HepG2 (cell line): ENCODE results near the gene ATF3. TPM values are rescaled to one million over a fixed set of nuclear protein-coding genes. Genes with fewer than 3 reads are reported as not detected.
A peak's percentile ranks its signal among the peaks of the same experiment; 100 is the strongest.

Experiments used
- CBX2 ChIP-seq, 2 experiments: fragments of 200-600 bp in 1 of 2; sonication (generic); formaldehyde crosslinking in 1 of 2; IDR thresholded peaks; 2 replicates each; pipeline versions ENCODE4 v1.7.0 to v1.8.1; 2018 to 2022; ENCODE audit warnings: low read depth in 2 of 2, low read length in 1 of 2, mild to moderate bottlenecking in 1 of 2, missing genetic modification reagents in 1 of 2
- FOXP1 ChIP-seq, 2 experiments: fragments of 450-650 bp in 1 of 2; IDR thresholded peaks; 2 replicates each; pipeline ENCODE4 v1.6.1; 2017 to 2018; ENCODE audit warnings: antibody characterized with exemption in 1 of 2
- GABPB1 ChIP-seq: IDR thresholded peaks from 2 replicates; pipeline ENCODE4 v1.6.1; 2016; ENCODE audit warnings: mild to moderate bottlenecking, missing genetic modification reagents, moderate library complexity, missing compliant biosample characterization
- HHEX ChIP-seq: IDR thresholded peaks from 2 replicates; pipeline ENCODE4 v1.6.1; 2016; ENCODE audit warnings: control low read depth
- IKZF4 ChIP-seq: sonication (generic); formaldehyde crosslinking; IDR thresholded peaks from 2 replicates; pipeline ENCODE4 v1.5.1; 2020; ENCODE audit warnings: borderline replicate concordance, mild to moderate bottlenecking, low read depth, missing genetic modification reagents; ENCODE audit errors: not compliant biosample characterization
- LBX2 ChIP-seq: sonication (generic); formaldehyde crosslinking; IDR thresholded peaks from 2 replicates; pipeline ENCODE4 v1.5.0; 2020; ENCODE audit warnings: missing genetic modification reagents, mild to moderate bottlenecking, borderline replicate concordance
- MBD4 ChIP-seq: IDR thresholded peaks from 2 replicates; pipeline ENCODE4 v1.6.1; 2012; ENCODE audit warnings: low read length, inconsistent platforms, borderline replicate concordance
- MEF2D ChIP-seq: sonication (generic); formaldehyde crosslinking; IDR thresholded peaks from 2 replicates; pipeline ENCODE4 v1.5.1; 2020; ENCODE audit warnings: mild to moderate bottlenecking, missing genetic modification reagents
- PAX8 ChIP-seq: sonication (generic); formaldehyde crosslinking; IDR thresholded peaks from 2 replicates; pipeline ENCODE4 v1.8.0; 2022; ENCODE audit warnings: mild to moderate bottlenecking, missing genetic modification reagents, borderline replicate concordance
- SMAD9 ChIP-seq: sonication (generic); formaldehyde crosslinking; IDR thresholded peaks from 2 replicates; pipeline ENCODE4 v1.5.1; 2020; ENCODE audit warnings: mild to moderate bottlenecking, missing genetic modification reagents
- ZNF18 ChIP-seq: sonication (generic); formaldehyde crosslinking; IDR thresholded peaks from 2 replicates; pipeline ENCODE4 v1.8.0; 2022; ENCODE audit warnings: mild to moderate bottlenecking, missing genetic modification reagents; ENCODE audit not compliant: insufficient replicate concordance
- ZNF367 ChIP-seq: sonication (generic); formaldehyde crosslinking; IDR thresholded peaks from 2 replicates; pipeline ENCODE4 v1.4.0; 2020; ENCODE audit warnings: missing genetic modification reagents, borderline replicate concordance
- ZNF724P ChIP-seq: sonication (generic); formaldehyde crosslinking; IDR thresholded peaks from 2 replicates; pipeline ENCODE4 v1.8.0; 2022; ENCODE audit warnings: missing genetic modification reagents, borderline replicate concordance
- polyA plus RNA-seq, 8 experiments: library from polyadenylated mRNA; depleted of rRNA in 3 of 8; stranded (reverse) in 7 of 8; unstranded in 1 of 8; fragments of >200 nt; fragmentation: Illumina TruSeq in 4 of 8; extraction: Trizol in 4 of 8; gene quantifications; 2 replicates each; pipeline versions ENCODE4 v1.2.1 to v1.2.3, GENCODE V29; 2011 to 2016; ENCODE audit warnings: low read depth in 4 of 8, missing spikeins in 1 of 8, mixed read lengths in 1 of 8; ENCODE audit not compliant: insufficient read depth in 1 of 8
- total RNA-seq, 5 experiments: library from RNA; depleted of rRNA; stranded (reverse); fragments of >200 nt; fragmentation: Illumina TruSeq; extraction: Trizol; gene quantifications; 2 replicates each; pipeline ENCODE4 v1.2.3, GENCODE V29; 2016; ENCODE audit warnings: low read depth in 1 of 5
- TF ChIP-seq, protein P1 (sequence below): sonication (generic); formaldehyde crosslinking; IDR thresholded peaks from 2 replicates; pipeline ENCODE4 v1.4.0; 2020; ENCODE audit warnings: mild to moderate bottlenecking, low read depth, missing genetic modification reagents
- TF ChIP-seq, protein P2 (sequence below): sonication (generic); formaldehyde crosslinking; IDR thresholded peaks from 2 replicates; pipeline ENCODE4 v1.4.0; 2020; ENCODE audit warnings: mild to moderate bottlenecking, missing genetic modification reagents
- TF ChIP-seq, protein P3 (sequence below): sonication (generic); formaldehyde crosslinking; IDR thresholded peaks from 2 replicates; pipeline ENCODE4 v1.5.1; 2020; ENCODE audit warnings: missing genetic modification reagents, mild to moderate bottlenecking, borderline replicate concordance
- TF ChIP-seq, protein P4 (sequence below): sonication (generic); formaldehyde crosslinking; conservative IDR thresholded peaks from 2 replicates; pipeline ENCODE4 v1.4.0; 2020; ENCODE audit warnings: mild to moderate bottlenecking, missing genetic modification reagents, moderate library complexity

The ATF3 gene
- total and polyA plus RNA-seq, 2 of the 13 experiments (the other 11 are each of a cell fraction or from before 2014, with no cell fraction given): 5.0 to 13.0 TPM

- TF ChIP-seq, protein P1, sequence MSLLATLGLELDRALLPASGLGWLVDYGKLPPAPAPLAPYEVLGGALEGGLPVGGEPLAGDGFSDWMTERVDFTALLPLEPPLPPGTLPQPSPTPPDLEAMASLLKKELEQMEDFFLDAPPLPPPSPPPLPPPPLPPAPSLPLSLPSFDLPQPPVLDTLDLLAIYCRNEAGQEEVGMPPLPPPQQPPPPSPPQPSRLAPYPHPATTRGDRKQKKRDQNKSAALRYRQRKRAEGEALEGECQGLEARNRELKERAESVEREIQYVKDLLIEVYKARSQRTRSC (CRISPR knock-in tag): no peak
- TF ChIP-seq SMAD9 (CRISPR knock-in tag): no peak
- TF ChIP-seq IKZF4: no peak
- no peak for TF ChIP-seq MBD4
- TF ChIP-seq CBX2 (IDR thresholded peaks at IDR 0.05; ENCODE audit: low read depth, low read length): no peak
- TF ChIP-seq CBX2 (CRISPR knock-in tag; IDR thresholded peaks at IDR 0.05; ENCODE audit: low read depth): no peak
- peak; percentile 72 for TF ChIP-seq GABPB1 (CRISPR knock-in tag)
- no peak for TF ChIP-seq PAX8 (CRISPR knock-in tag)
- no peak for TF ChIP-seq LBX2 (CRISPR knock-in tag)
- TF ChIP-seq ZNF18 (CRISPR knock-in tag): peak; percentile 83
- TF ChIP-seq ZNF367 (CRISPR knock-in tag): no peak
- TF ChIP-seq, protein P2, sequence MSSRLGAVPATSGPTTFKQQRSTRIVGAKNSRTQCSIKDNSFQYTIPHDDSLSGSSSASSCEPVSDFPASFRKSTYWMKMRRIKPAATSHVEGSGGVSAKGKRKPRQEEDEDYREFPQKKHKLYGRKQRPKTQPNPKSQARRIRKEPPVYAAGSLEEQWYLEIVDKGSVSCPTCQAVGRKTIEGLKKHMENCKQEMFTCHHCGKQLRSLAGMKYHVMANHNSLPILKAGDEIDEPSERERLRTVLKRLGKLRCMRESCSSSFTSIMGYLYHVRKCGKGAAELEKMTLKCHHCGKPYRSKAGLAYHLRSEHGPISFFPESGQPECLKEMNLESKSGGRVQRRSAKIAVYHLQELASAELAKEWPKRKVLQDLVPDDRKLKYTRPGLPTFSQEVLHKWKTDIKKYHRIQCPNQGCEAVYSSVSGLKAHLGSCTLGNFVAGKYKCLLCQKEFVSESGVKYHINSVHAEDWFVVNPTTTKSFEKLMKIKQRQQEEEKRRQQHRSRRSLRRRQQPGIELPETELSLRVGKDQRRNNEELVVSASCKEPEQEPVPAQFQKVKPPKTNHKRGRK (CRISPR knock-in tag): no peak
- no peak for TF ChIP-seq FOXP1 (IDR thresholded peaks at IDR 0.05)
- peak; percentile 48; the same call in 1 of the 2 replicates for TF ChIP-seq FOXP1 (CRISPR knock-in tag; IDR thresholded peaks at IDR 0.05)
- peak; percentile 97 for TF ChIP-seq MEF2D (CRISPR knock-in tag)
- peak; percentile 19; the same call in 1 of the 2 replicates for TF ChIP-seq ZNF724P (CRISPR knock-in tag)
- TF ChIP-seq, protein P3, sequence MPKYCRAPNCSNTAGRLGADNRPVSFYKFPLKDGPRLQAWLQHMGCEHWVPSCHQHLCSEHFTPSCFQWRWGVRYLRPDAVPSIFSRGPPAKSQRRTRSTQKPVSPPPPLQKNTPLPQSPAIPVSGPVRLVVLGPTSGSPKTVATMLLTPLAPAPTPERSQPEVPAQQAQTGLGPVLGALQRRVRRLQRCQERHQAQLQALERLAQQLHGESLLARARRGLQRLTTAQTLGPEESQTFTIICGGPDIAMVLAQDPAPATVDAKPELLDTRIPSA (CRISPR knock-in tag): no peak; the same call in 1 of the 2 replicates
- TF ChIP-seq HHEX (CRISPR knock-in tag): no peak
- TF ChIP-seq, protein P4, sequence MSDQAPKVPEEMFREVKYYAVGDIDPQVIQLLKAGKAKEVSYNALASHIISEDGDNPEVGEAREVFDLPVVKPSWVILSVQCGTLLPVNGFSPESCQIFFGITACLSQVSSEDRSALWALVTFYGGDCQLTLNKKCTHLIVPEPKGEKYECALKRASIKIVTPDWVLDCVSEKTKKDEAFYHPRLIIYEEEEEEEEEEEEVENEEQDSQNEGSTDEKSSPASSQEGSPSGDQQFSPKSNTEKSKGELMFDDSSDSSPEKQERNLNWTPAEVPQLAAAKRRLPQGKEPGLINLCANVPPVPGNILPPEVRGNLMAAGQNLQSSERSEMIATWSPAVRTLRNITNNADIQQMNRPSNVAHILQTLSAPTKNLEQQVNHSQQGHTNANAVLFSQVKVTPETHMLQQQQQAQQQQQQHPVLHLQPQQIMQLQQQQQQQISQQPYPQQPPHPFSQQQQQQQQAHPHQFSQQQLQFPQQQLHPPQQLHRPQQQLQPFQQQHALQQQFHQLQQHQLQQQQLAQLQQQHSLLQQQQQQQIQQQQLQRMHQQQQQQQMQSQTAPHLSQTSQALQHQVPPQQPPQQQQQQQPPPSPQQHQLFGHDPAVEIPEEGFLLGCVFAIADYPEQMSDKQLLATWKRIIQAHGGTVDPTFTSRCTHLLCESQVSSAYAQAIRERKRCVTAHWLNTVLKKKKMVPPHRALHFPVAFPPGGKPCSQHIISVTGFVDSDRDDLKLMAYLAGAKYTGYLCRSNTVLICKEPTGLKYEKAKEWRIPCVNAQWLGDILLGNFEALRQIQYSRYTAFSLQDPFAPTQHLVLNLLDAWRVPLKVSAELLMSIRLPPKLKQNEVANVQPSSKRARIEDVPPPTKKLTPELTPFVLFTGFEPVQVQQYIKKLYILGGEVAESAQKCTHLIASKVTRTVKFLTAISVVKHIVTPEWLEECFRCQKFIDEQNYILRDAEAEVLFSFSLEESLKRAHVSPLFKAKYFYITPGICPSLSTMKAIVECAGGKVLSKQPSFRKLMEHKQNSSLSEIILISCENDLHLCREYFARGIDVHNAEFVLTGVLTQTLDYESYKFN (CRISPR knock-in tag): peak; percentile 57
Measured at GRCh38 chr1:212608392-212608958, at the start of gene ATF3 (continued).
